Renal cortical epithelial cell (primary cell): ENCODE measurements around the gene AGAP2. TPM values are rescaled to one million over a fixed set of nuclear protein-coding genes. Genes with fewer than 3 reads are reported as not detected.

Experiments
- DNase-seq: peaks from one replicate; pipeline ENCODE4 v3.0.0-alpha.2; 2011; ENCODE audit warnings: low read depth
- total RNA-seq: library from RNA; depleted of rRNA; stranded (reverse); fragments of >200 nt; gene quantifications from 2 replicates; pipeline ENCODE4 v1.2.3, GENCODE V29; 2014

The AGAP2 gene
- total RNA-seq, 1 donor from 2014 or later, result under 0.01 TPM

- DNase-seq, result no peak
Observed at GRCh38 chr12:57767876-57768275, 29.3 kb upstream of the AGAP2 start.

- no peak for DNase-seq
Observed at GRCh38 chr12:57767305-57767698, 28.8 kb upstream of the AGAP2 start.

- peak; percentile 43 for DNase-seq
Observed at GRCh38 chr12:57766464-57767304, 28.1 kb upstream of the AGAP2 start, which contains the start of gene CYP27B1. Gene CYP27B1, minus strand, starts transcription at chr12:57767078. Its CDS starts 37 bp downstream, at chr12:57767041.

GRCh38 chr12:57765698-57766463 is 27.3 kb upstream of the AGAP2 start:
- DNase-seq, result no peak

- no peak for DNase-seq
Observed at GRCh38 chr12:57765003-57765697, 26.6 kb upstream of the AGAP2 start.

- no peak for DNase-seq
Observed at GRCh38 chr12:57764662-57765002, 26.1 kb upstream of the AGAP2 start.

GRCh38 chr12:57763881-57764661 is 25.5 kb upstream of the AGAP2 start:
- DNase-seq, result no peak

GRCh38 chr12:57762463-57762862 is 23.9 kb upstream of the AGAP2 start:
- DNase-seq, result no peak

- no peak for DNase-seq
Observed at GRCh38 chr12:57761391-57761998, 23.0 kb upstream of the AGAP2 start.

- no peak for DNase-seq
Observed at GRCh38 chr12:57760347-57760982, 21.9 kb upstream of the AGAP2 start.

- peak; percentile 36 for DNase-seq
Observed at GRCh38 chr12:57759360-57759980, 20.9 kb upstream of the AGAP2 start.

- DNase-seq, result no peak
Observed at GRCh38 chr12:57758552-57759359, 20.2 kb upstream of the AGAP2 start.

GRCh38 chr12:57757771-57758170 is 19.2 kb upstream of the AGAP2 start:
- no peak for DNase-seq

- no peak for DNase-seq
Observed at GRCh38 chr12:57756406-57757341, 18.1 kb upstream of the AGAP2 start.

GRCh38 chr12:57755454-57756372 is 17.2 kb upstream of the AGAP2 start:
- DNase-seq, result no peak

GRCh38 chr12:57755194-57755453 is 16.6 kb upstream of the AGAP2 start:
- no peak for DNase-seq

GRCh38 chr12:57754411-57755193 is 16.1 kb upstream of the AGAP2 start, which contains the start of gene MARCHF9:
Gene MARCHF9, plus strand, starts transcription at chr12:57755103. Its CDS starts 426 bp downstream, at chr12:57755529.
- peak; percentile 62 for DNase-seq
